Panc1 (cell line): Measurements from ENCODE around the gene CCDC178. TPM values are rescaled to one million over a fixed set of nuclear protein-coding genes. Genes with fewer than 3 reads are reported as not detected.

Source experiments
- ATAC-seq: fragments of 200-7000 bp; cut with Tn5 transposase; 2 replicates; pipeline ENCODE4 v1.9.1; 2020; ENCODE audit warnings: mild to moderate bottlenecking, moderate library complexity
- BruUV-seq: library from RNA; stranded (reverse); fragments of 400-500 nt; replicated peaks from 2 replicates; lab custom pipeline; 2021; lab: Mats Ljungman, UMichigan
- CTCF ChIA-PET: fragments of 300-600 bp; sonication (Branson Sonifier 250); formaldehyde crosslinking; loops from one replicate; lab custom pipeline; 2022; ENCODE audit warnings: antibody characterized with exemption; lab: Charles Lee
- POLR2A ChIA-PET: fragments of 300-600 bp; sonication (Branson Sonifier 250); formaldehyde crosslinking; loops from one replicate; lab custom pipeline; 2022; ENCODE audit warnings: antibody characterized with exemption; lab: Charles Lee
- DNase-seq: peaks from one replicate; pipeline ENCODE4 v3.0.0-alpha.2; 2010; ENCODE audit warnings: low read depth, low spot score
- H3K27ac ChIP-seq: 2 replicates; pipeline ENCODE4 v1.5.1; 2011; ENCODE audit warnings: mild to moderate bottlenecking, low read length, inconsistent platforms
- H3K27me3 ChIP-seq: fragments of 200-500 bp; sonication (Bioruptor generic); 2 replicates; pipeline ENCODE4 v1.6.0; 2014; ENCODE audit warnings: low read length, inconsistent platforms; ENCODE audit not compliant: control insufficient read depth, insufficient read depth
- H3K36me3 ChIP-seq: fragments of 200-500 bp; sonication (Bioruptor generic); 2 replicates; pipeline ENCODE4 v1.5.1; 2014; ENCODE audit warnings: inconsistent platforms, mild to moderate bottlenecking, low read length, moderate library complexity; ENCODE audit not compliant: control insufficient read depth, insufficient read depth
- H3K4me1 ChIP-seq: 2 replicates; pipeline ENCODE4 v1.5.1; 2011; ENCODE audit warnings: inconsistent platforms, mild to moderate bottlenecking, low read length, moderate library complexity; ENCODE audit not compliant: control insufficient read depth, insufficient read depth
- H3K4me3 ChIP-seq, 2 experiments: 2 replicates each; pipeline ENCODE4 v1.5.1; 2011 to 2012; ENCODE audit warnings: low read depth in 2 of 2, low read length in 2 of 2, mild to moderate bottlenecking in 2 of 2, inconsistent platforms in 1 of 2, moderate library complexity in 1 of 2
- H3K9me3 ChIP-seq: fragments of 200-500 bp; sonication (Bioruptor generic); 2 replicates; pipeline ENCODE4 v1.5.1; 2014; ENCODE audit warnings: low read depth, mild to moderate bottlenecking, inconsistent platforms, low read length, moderate library complexity; ENCODE audit not compliant: control insufficient read depth, insufficient read depth
- POLR2AphosphoS5 ChIP-seq: IDR thresholded peaks from 2 replicates; pipeline ENCODE4 v1.6.1; 2012; ENCODE audit warnings: mild to moderate bottlenecking, low read depth, low read length, moderate library complexity
- SIN3A ChIP-seq: IDR thresholded peaks from 2 replicates; pipeline ENCODE4 v1.6.1; 2012; ENCODE audit warnings: low read depth, mild to moderate bottlenecking, low read length, moderate library complexity, borderline replicate concordance; ENCODE audit not compliant: insufficient read depth
- TCF7L2 ChIP-seq: IDR thresholded peaks from 2 replicates; pipeline ENCODE4 v1.6.1; 2011; ENCODE audit warnings: mild to moderate bottlenecking, low read depth, low read length, inconsistent platforms
- in situ Hi-C: cut with HindIII; loops from 2 replicates; pipeline ENCODE4 v1.10.0; 2016; ENCODE audit warnings: low sequenced_read_pairs, low pct_unique_long_range_greater_than_20kb
- intact Hi-C: fragments of 100-400 bp; cut with micrococcal nuclease; formaldehyde crosslinking; loops from one replicate; pipeline ENCODE4 v1.10.0; 2022; ENCODE audit not compliant: unreplicated experiment
- total RNA-seq: library from RNA; stranded (reverse); gene quantifications from one replicate; pipeline ENCODE4 v1.2.1, GENCODE V29; 2021; ENCODE audit not compliant: unreplicated experiment
- TF ChIP-seq, protein P1 (sequence below): fragments of 450-650 bp; IDR thresholded peaks from 2 replicates; pipeline ENCODE4 v1.5.1; 2017; ENCODE audit warnings: mild to moderate bottlenecking
- TF ChIP-seq, protein P2 (sequence below), 2 experiments: IDR thresholded peaks; 2 replicates each; pipeline ENCODE4 v1.6.1; 2011 to 2012; ENCODE audit warnings: low read depth in 2 of 2, control low read depth in 1 of 2, low read length in 1 of 2, mild to moderate bottlenecking in 1 of 2, moderate library complexity in 1 of 2; ENCODE audit not compliant: insufficient read depth in 1 of 2

The CCDC178 gene
- total RNA-seq, 1 experiment from 2014 or later, result not detected

DNA sequence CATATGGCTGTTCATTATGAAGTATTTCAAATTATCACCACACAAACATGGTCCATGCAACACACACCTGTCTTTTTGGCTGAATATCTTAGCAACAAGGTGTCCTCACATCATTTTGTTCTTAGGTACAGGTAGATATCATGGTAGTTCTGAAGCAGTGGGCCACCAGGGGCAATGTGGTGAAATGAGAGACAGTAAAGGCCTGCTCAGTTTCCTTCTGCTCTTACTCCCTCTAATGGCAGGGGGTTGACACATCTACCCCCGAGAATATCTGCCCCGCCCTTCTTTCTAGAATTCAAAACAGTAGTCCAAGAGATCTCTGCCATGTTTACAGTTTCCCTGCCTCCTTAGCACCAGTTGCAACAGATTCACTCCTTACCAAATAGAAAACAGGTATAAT is 520.7 kb downstream of the CCDC178 start:
- BruUV-seq, result no TSS peak
- ATAC-seq, result 0 out of 2 replicates have a peak, but pooled peaks have one; percentile 58
- no peak for TF ChIP-seq TCF7L2
- TF ChIP-seq, protein P1, sequence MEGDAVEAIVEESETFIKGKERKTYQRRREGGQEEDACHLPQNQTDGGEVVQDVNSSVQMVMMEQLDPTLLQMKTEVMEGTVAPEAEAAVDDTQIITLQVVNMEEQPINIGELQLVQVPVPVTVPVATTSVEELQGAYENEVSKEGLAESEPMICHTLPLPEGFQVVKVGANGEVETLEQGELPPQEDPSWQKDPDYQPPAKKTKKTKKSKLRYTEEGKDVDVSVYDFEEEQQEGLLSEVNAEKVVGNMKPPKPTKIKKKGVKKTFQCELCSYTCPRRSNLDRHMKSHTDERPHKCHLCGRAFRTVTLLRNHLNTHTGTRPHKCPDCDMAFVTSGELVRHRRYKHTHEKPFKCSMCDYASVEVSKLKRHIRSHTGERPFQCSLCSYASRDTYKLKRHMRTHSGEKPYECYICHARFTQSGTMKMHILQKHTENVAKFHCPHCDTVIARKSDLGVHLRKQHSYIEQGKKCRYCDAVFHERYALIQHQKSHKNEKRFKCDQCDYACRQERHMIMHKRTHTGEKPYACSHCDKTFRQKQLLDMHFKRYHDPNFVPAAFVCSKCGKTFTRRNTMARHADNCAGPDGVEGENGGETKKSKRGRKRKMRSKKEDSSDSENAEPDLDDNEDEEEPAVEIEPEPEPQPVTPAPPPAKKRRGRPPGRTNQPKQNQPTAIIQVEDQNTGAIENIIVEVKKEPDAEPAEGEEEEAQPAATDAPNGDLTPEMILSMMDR, result peak; percentile 55
- DNase-seq, result no peak
- Histone ChIP-seq H3K4me3 (no peak overlapping the region), H3K4me1 (no peaks in the 10 kb centered on the region; the same call in 1 of the 2 replicates), H3K27ac (no peak overlapping the region), H3K36me3 (no peaks in the 10 kb centered on the region), H3K9me3 (no peaks in the 10 kb centered on the region; the same call in 1 of the 2 replicates), H3K27me3 (no peaks in the 10 kb centered on the region)
- in situ Hi-C loops (no loop called here), intact Hi-C loops (no loop called here)
- ChIA-PET POLR2A (no interaction called here), CTCF (no interaction called here)

DNA sequence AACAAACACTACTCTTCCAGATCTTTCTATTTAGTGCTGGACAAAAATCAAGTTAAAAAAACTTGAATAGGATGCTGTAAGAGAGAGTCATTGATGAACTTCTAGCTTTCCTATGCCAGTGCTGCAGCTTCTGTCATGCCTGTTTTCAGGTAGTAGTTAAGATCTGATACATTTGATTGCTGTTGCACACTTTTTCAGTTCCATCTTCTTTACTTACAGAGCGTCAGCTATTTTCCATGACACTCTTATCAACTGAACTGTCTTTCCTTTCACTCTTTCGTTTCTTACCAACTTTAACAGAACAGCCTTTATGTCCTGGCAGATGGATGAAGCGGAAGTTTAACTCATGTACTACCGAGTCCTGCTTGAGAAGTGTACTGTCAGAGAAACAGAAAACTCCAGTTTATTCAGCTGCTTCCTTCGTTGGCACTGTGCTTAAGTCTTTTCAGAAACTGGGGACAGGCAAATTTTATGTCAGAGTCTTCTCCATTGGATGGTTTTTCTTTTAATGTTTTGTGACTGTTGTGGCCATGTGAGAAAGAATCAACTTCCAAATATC is 521.8 kb downstream of the CCDC178 start:
- intact Hi-C loops, result no loop called here
- ATAC-seq (no peak), DNase-seq (no peak)
- H3K9me3 ChIP-seq, result no peaks in the 10 kb centered on the region; the same call in 1 of the 2 replicates
- POLR2A ChIA-PET, result no interaction called here
- no peak overlapping the region for H3K27ac ChIP-seq
- H3K4me3 ChIP-seq, result no peak overlapping the region
- no peak for TF ChIP-seq SIN3A
- TF ChIP-seq TCF7L2, result no peak
- TF ChIP-seq POLR2AphosphoS5, result no peak
- TF ChIP-seq, protein P1, result no peak
- TF ChIP-seq, protein P2, sequence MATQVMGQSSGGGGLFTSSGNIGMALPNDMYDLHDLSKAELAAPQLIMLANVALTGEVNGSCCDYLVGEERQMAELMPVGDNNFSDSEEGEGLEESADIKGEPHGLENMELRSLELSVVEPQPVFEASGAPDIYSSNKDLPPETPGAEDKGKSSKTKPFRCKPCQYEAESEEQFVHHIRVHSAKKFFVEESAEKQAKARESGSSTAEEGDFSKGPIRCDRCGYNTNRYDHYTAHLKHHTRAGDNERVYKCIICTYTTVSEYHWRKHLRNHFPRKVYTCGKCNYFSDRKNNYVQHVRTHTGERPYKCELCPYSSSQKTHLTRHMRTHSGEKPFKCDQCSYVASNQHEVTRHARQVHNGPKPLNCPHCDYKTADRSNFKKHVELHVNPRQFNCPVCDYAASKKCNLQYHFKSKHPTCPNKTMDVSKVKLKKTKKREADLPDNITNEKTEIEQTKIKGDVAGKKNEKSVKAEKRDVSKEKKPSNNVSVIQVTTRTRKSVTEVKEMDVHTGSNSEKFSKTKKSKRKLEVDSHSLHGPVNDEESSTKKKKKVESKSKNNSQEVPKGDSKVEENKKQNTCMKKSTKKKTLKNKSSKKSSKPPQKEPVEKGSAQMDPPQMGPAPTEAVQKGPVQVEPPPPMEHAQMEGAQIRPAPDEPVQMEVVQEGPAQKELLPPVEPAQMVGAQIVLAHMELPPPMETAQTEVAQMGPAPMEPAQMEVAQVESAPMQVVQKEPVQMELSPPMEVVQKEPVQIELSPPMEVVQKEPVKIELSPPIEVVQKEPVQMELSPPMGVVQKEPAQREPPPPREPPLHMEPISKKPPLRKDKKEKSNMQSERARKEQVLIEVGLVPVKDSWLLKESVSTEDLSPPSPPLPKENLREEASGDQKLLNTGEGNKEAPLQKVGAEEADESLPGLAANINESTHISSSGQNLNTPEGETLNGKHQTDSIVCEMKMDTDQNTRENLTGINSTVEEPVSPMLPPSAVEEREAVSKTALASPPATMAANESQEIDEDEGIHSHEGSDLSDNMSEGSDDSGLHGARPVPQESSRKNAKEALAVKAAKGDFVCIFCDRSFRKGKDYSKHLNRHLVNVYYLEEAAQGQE (IDR thresholded peaks at IDR 0.05; ENCODE audit: insufficient read depth in 1 of 2, low read depth in 2 of 2, low read length in 1 of 2), result no peak
- BruUV-seq, result no TSS peak
- no peaks in the 10 kb centered on the region; the same call in 1 of the 2 replicates for H3K4me1 ChIP-seq
- no peaks in the 10 kb centered on the region for H3K27me3 ChIP-seq
- no peaks in the 10 kb centered on the region for H3K36me3 ChIP-seq
- CTCF ChIA-PET, result no interaction called here
- in situ Hi-C loops, result no loop called here
